HG03064 (cell line): ENCODE measurements around the gene HS6ST1.

ENCODE experiments used
- ATAC-seq: cut with Tn5 transposase; IDR thresholded peaks from one replicate; pipeline ENCODE4 v1.9.1; 2021; ENCODE audit warnings: low read depth; ENCODE audit not compliant: unreplicated experiment

HS6ST1 gene

DNA sequence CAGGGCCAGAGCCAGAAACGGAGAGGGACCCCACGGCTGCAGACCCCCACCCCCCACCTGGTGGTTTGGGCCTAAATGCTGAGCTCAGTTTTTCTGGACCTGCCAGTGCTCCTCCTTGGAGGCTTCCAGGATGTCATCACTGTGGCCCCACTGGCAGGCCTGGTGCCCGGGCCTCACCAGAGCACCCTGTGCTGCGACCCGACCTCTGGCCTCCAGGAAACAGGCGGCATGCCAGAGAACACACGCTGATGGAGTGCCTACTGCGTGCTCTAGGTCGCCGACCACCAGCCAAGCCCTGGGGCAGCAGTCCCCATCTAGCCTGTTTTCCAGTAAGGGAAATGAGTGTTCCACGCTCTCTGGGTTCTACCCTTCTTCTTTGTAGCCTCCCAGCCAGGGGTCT, 33.8 kb downstream of the HS6ST1 start:
- no peak for ATAC-seq

- no peak for ATAC-seq
These were observed 34.6 kb downstream of the HS6ST1 start for GRCh38 chr2:128284037-128284441.

- no peak for ATAC-seq
These were observed 35.5 kb downstream of the HS6ST1 start for GRCh38 chr2:128282976-128283810.

GRCh38 chr2:128282246-128282975, 36.3 kb downstream of the HS6ST1 start:
- no peak for ATAC-seq

DNA sequence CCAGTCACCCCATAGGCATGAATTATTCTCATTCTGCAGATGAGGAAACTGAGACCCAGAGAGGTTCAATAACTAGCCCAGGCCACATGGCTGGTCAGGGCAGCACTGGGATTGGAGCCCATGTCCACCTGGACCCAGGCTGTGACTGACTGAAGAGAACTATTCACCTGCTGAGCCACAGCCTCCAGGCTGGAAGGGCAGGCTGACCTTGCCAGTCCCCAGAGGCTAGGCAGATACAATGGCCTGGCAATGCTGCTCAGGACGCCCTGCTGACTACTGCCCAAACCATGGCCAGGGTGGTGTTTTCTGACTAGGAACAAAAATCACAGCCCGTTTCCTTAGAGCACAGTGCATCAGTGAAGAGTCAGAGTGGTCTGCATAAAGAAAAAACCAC, 36.8 kb downstream of the HS6ST1 start:
- ATAC-seq = no peak

GRCh38 chr2:128280901-128281321, 37.8 kb downstream of the HS6ST1 start:
- no peak for ATAC-seq

DNA sequence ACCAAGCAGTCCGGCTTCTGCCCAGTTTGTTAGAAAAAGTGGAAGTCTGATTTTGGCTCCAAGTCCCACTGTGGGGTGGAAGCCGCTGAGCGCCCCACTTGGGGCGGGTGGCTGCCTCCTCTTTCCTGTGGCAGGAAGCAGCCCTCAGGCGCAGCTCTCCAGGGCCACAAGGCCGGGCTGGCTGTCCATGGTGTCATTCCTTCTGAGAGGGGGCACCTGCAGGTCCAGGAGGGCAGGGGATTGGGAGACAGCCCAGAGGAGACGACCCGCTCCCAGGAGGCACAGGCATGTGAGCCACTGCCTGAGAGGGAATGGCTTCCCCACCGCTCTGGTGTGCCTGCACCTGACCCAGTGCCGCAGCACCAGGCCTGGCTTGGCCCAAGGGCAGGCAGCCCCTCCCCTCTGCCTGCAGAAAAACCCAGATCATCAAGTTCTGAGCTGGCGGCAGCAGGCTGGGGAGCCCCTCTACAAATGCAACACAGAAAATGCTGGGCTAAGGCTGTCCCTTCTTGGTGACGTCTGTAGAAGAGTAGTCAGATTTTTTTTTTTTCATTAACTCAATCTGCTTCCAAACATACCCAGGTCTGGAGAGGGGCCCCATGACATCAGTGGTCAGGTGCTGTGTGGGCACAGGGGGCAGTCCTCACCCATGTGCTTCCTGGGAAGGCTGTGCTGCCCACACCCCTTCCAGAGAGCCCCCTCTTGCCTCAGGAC, 38.4 kb downstream of the HS6ST1 start:
- no peak for ATAC-seq

GRCh38 chr2:128279786-128280157, 38.9 kb downstream of the HS6ST1 start:
- no peak for ATAC-seq

GRCh38 chr2:128279009-128279408, 39.7 kb downstream of the HS6ST1 start:
- no peak for ATAC-seq

GRCh38 chr2:128277961-128278681, 40.5 kb downstream of the HS6ST1 start:
- no peak for ATAC-seq

- ATAC-seq = no peak
These were observed 41.6 kb downstream of the HS6ST1 start for GRCh38 chr2:128276878-128277675.

GRCh38 chr2:128275498-128276045, 43.1 kb downstream of the HS6ST1 start:
- no peak for ATAC-seq

DNA sequence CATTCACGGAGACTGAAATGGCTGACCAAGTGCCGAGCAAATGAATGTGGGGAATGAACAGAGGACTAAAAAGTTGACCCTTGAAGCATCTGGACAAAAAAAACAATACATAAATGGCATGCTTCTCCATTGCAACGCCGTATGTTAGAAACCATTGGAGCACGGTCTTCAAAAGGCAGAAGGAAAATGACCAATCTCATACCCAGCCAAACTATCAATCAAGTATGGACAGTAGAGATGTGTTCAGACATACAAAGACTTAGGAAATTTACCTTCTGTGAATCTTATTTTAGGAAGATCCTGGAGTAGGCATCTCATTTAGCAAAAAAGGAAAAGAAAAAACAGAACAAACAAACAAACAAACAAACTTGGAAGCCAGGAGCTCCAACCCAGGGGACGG, 44.5 kb downstream of the HS6ST1 start:
- no peak for ATAC-seq

DNA sequence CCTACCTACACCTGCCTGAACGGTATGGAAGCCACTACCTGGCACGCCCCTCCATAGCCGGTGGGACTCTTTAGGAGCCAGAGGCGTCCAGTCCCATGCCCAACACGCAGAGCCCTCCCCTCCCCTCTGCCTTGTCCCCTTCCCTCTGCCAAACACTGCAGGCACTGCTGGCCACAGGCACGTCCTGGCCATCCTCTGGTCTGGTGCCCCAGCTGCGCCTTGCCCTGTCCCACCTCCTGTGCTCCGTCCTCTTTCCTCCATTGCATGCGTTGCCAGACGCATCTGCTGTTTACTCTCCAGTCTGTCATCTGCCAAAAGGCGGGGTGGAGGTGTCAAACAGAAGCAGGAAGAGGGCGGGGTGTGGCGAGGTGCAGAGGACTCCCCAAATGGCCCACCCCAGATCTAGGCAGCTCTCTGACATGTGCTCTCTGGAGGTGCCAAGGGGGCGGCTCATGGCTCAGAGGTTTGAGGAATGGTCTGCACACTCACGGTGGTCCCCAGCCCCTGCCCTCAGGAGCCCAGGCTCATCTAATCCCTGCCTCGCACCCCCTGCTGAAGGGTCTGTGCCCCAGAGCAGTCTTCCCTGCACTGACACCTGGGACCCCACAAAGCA, 45.1 kb downstream of the HS6ST1 start:
- no peak for ATAC-seq

- ATAC-seq = no peak
These were observed 45.8 kb downstream of the HS6ST1 start for GRCh38 chr2:128272601-128273468.

GRCh38 chr2:128271911-128272600, 46.6 kb downstream of the HS6ST1 start:
- ATAC-seq = no peak

- ATAC-seq = no peak
These were observed 47.1 kb downstream of the HS6ST1 start for GRCh38 chr2:128271597-128271910.
